ENCODE data around the gene STK17B.
"Not testable (repeated sequence)": the region's sequence is repeated elsewhere in the genome, so short reads cannot be mapped to it uniquely, and the experiment has no call there.

The STK17B gene

GRCh38 chr2:196205011-196205766 lies 33.8 kb upstream of the STK17B start:
- no peaks in the 10 kb centered on the region for H3K4me1 ChIP-seq (ENCODE audit: control insufficient read depth, insufficient read depth, low read length, poor library complexity, severe bottlenecking)
- 100% methylated on average over 1 of the region's 5 CpGs; no CpG with 5 or more reads in 1 of the 2 experiments for WGBS, 2 experiments (ENCODE audit: insufficient coverage in 2 of 2)
- H3K9me3 ChIP-seq (ENCODE audit: control insufficient read depth, low read length) = no peaks in the 10 kb centered on the region
- no peak overlapping the region for H3K27ac ChIP-seq (ENCODE audit: low read depth, low read length, severe bottlenecking)
- no peaks in the 10 kb centered on the region for H3K36me3 ChIP-seq (ENCODE audit: control insufficient read depth, insufficient read depth, low read length)
- H3K4me3 ChIP-seq (ENCODE audit: extremely low read depth, insufficient read depth, low read length, poor library complexity, severe bottlenecking) = no peak overlapping the region

DNA sequence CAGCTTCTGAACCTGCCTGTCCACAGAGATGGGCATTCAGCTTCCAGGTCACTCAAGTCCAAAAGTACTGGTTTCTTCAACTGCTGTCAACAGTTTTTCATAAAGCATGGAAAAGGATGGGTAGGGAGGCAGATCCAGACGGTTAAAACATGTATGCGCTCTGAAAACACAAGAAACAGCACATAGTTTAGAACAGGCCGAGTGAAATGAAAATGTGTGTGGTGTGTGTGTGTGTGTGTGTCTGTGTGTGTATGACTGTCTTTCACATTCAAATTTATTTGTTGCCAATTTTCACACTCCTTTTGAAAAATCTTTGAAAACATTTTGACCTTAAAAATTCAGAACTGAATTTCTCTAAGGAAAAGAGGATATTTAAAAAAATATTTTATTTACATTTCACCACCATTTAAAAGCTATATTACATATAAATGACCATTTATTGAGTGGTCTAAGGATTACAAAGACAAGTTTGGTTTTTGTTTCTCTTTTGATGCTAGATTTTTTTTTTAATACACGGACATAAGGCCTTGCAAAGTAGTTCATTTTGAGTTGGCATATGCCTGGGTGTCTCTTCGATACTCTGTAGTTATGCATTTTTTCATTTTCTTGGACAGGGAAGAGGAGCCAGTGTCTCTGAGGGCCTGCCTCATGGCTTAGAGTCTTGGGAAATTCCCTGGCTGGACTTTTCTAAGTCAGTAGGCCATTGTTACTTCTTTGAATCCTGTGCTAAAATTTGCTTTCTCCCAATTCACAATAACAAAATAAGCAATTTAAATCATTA lies 30.0 kb upstream of the STK17B start:
- no peaks in the 10 kb centered on the region for H3K9me3 ChIP-seq (ENCODE audit: control insufficient read depth, low read length)
- no peaks in the 10 kb centered on the region for H3K36me3 ChIP-seq (ENCODE audit: control insufficient read depth, insufficient read depth, low read length)
- H3K4me3 ChIP-seq (ENCODE audit: extremely low read depth, insufficient read depth, low read length, poor library complexity, severe bottlenecking) = no peak overlapping the region
- 97% methylated on average over 4 of the region's 5 CpGs; no CpG with 5 or more reads in 1 of the 2 experiments for WGBS, 2 experiments (ENCODE audit: insufficient coverage in 2 of 2)
- H3K4me1 ChIP-seq (ENCODE audit: control insufficient read depth, insufficient read depth, low read length, poor library complexity, severe bottlenecking) = no peaks in the 10 kb centered on the region
- H3K27ac ChIP-seq (ENCODE audit: low read depth, low read length, severe bottlenecking) = no peak overlapping the region

DNA sequence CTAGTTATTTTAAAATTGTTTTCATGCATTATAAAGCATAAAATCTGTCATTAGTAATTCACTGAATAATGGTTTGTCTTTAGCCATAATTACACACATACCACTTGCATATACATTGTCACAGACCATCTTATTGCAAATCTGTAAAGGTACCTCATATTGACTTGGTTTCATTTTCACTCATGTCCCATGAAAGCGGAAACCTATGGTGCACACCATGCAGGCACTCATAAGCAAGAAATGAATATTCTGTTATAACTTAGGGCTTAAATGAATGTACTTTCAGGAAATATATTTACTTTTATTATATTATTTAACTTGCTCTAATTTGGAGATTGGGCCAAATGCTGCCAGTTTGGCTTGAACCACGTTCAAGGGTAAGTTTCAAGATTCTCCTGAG lies 29.2 kb upstream of the STK17B start:
- Histone ChIP-seq H3K9me3 (ENCODE audit: control insufficient read depth, low read length) (no peaks in the 10 kb centered on the region), H3K36me3 (ENCODE audit: control insufficient read depth, insufficient read depth, low read length) (no peaks in the 10 kb centered on the region), H3K4me1 (ENCODE audit: control insufficient read depth, insufficient read depth, low read length, poor library complexity, severe bottlenecking) (no peaks in the 10 kb centered on the region), H3K4me3 (ENCODE audit: extremely low read depth, insufficient read depth, low read length, poor library complexity, severe bottlenecking) (no peak overlapping the region), H3K27ac (ENCODE audit: low read depth, low read length, severe bottlenecking) (no peak overlapping the region)
- 83% methylated on average over 1 of the region's 2 CpGs for WGBS, 2 experiments (ENCODE audit: insufficient coverage in 2 of 2)

DNA sequence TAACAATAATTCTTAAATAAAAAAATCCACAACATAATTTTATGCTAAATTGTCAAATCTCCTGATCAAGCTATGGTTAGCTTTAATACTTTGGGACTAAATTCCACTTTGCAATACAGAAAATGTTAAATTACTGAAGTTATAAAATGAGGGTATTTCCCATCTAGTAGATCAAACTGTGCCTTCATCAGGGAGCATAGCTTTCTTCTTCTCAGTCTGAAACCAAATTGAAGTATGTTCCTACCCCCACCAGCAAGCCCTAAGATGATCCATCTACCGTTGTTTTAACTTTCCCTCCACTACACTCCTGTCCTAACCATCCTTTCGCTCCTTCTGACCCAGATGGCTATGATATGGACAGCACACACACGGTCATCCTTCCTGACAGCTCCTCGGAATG lies 24.4 kb upstream of the STK17B start:
- Histone ChIP-seq H3K36me3 (ENCODE audit: control insufficient read depth, insufficient read depth, low read length) (no peaks in the 10 kb centered on the region), H3K4me3 (ENCODE audit: extremely low read depth, insufficient read depth, low read length, poor library complexity, severe bottlenecking) (no peak overlapping the region), H3K27ac (ENCODE audit: low read depth, low read length, severe bottlenecking) (no peak overlapping the region), H3K9me3 (ENCODE audit: control insufficient read depth, low read length) (no peaks in the 10 kb centered on the region), H3K4me1 (ENCODE audit: control insufficient read depth, insufficient read depth, low read length, poor library complexity, severe bottlenecking) (no peaks in the 10 kb centered on the region)
- 90 to 97% methylated on average over 4 of the region's 4 CpGs for WGBS, 2 experiments (ENCODE audit: insufficient coverage in 2 of 2)

DNA sequence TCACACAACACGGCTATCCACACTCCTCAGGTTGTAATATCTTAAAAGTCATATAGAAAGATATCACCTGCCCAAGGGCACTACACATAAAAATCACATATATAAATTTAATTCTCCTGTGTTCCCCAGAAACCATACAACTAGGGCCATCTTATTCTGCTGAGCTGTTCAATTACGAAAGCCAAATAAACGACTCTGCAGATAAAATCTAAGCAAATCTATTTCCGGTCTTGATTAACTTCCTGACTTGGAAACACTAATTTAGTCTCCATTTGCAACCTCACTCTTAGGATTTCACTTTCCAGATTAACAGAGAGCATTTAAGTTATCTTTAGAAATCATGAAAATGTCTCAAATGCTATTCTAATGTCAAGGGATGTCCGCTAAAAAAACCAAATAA lies 23.9 kb upstream of the STK17B start:
- Histone ChIP-seq H3K9me3 (ENCODE audit: control insufficient read depth, low read length) (no peaks in the 10 kb centered on the region), H3K36me3 (ENCODE audit: control insufficient read depth, insufficient read depth, low read length) (no peaks in the 10 kb centered on the region), H3K4me1 (ENCODE audit: control insufficient read depth, insufficient read depth, low read length, poor library complexity, severe bottlenecking) (no peaks in the 10 kb centered on the region), H3K27ac (ENCODE audit: low read depth, low read length, severe bottlenecking) (no peak overlapping the region), H3K4me3 (ENCODE audit: extremely low read depth, insufficient read depth, low read length, poor library complexity, severe bottlenecking) (no peak overlapping the region)
- 91 to 100% methylated on average over 3 of the region's 5 CpGs for WGBS, 2 experiments (ENCODE audit: insufficient coverage in 2 of 2)

DNA sequence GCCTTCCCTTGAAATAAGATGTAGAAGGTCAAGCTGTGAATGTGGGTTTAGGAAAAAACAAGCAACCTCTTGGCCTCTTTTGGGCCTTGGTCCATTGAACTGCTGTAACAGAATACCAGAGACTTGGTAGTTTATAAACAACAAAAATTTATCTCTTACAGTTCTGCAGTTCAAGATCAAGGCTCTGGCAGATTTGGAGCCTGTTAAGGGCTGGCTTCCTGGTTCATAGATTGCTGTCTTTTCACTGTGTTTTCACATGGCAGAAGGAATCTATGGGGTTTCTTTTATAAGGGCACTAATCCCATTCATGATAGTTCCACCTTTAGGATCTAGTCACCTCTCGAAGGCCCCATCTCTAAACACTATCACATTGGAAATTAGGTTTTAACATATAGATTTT lies 20.2 kb upstream of the STK17B start:
- Histone ChIP-seq H3K4me3 (ENCODE audit: extremely low read depth, insufficient read depth, low read length, poor library complexity, severe bottlenecking) (no peak overlapping the region), H3K9me3 (ENCODE audit: control insufficient read depth, low read length) (no peaks in the 10 kb centered on the region), H3K27ac (ENCODE audit: low read depth, low read length, severe bottlenecking) (no peak overlapping the region), H3K36me3 (ENCODE audit: control insufficient read depth, insufficient read depth, low read length) (no peaks in the 10 kb centered on the region), H3K4me1 (ENCODE audit: control insufficient read depth, insufficient read depth, low read length, poor library complexity, severe bottlenecking) (no peaks in the 10 kb centered on the region)
- WGBS, 2 experiments (ENCODE audit: insufficient coverage in 2 of 2) = no CpG with 5 or more reads among the region's 1 CpG

- no peak overlapping the region for H3K4me3 ChIP-seq (ENCODE audit: extremely low read depth, insufficient read depth, low read length, poor library complexity, severe bottlenecking)
- no peaks in the 10 kb centered on the region for H3K4me1 ChIP-seq (ENCODE audit: control insufficient read depth, insufficient read depth, low read length, poor library complexity, severe bottlenecking)
- H3K36me3 ChIP-seq (ENCODE audit: control insufficient read depth, insufficient read depth, low read length) = no peaks in the 10 kb centered on the region
- H3K9me3 ChIP-seq (ENCODE audit: control insufficient read depth, low read length) = no peaks in the 10 kb centered on the region
- no peak overlapping the region for H3K27ac ChIP-seq (ENCODE audit: low read depth, low read length, severe bottlenecking)
- 60 to 100% methylated on average over 1 of the region's 2 CpGs for WGBS, 2 experiments (ENCODE audit: insufficient coverage in 2 of 2)
Measured at GRCh38 chr2:196187898-196188458, 16.6 kb upstream of the STK17B start.

- H3K4me1 ChIP-seq (ENCODE audit: control insufficient read depth, insufficient read depth, low read length, poor library complexity, severe bottlenecking); H3K4me3 ChIP-seq (ENCODE audit: extremely low read depth, insufficient read depth, low read length, poor library complexity, severe bottlenecking); H3K9me3 ChIP-seq (ENCODE audit: control insufficient read depth, low read length); H3K36me3 ChIP-seq (ENCODE audit: control insufficient read depth, insufficient read depth, low read length); H3K27ac ChIP-seq (ENCODE audit: low read depth, low read length, severe bottlenecking): not testable (repeated sequence)
- WGBS, 2 experiments (ENCODE audit: insufficient coverage in 2 of 2) = no CpG with 5 or more reads among the region's 2 CpGs
Measured at GRCh38 chr2:196187175-196187700, 15.9 kb upstream of the STK17B start.

DNA sequence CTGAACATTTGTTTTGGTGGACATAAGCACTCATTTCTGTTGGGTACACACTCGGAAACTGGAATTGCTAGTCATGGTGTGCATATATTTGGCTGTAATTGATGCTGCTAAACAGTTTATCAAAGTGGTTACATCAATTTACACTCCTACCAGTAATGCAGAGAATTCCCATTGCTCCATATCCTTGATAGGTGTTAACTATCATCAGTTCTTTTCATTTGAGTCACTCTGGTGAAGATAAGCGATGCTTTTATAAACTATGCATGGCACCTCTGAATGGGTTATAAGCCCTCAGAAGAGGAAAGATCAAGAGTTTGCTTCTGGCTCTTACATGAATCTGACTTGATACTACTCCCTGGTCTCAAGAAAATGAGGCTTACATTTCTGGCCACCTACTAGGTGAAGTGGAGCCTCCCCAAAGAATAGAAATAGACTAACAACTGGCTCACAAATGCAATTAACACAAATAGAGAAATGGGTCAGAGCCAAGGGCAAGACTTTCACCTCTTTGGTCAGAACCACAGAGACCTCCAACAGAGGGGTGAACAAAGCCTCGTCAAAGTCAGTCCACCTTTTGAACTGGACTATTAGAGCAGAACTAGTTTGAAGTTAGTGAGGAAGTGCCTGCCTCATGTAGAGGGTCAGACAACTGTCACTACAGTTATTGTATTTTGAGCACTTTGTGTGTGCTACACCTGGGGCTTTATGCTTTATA lies 15.0 kb upstream of the STK17B start:
- Histone ChIP-seq H3K27ac (ENCODE audit: low read depth, low read length, severe bottlenecking) (no peak overlapping the region), H3K4me3 (ENCODE audit: extremely low read depth, insufficient read depth, low read length, poor library complexity, severe bottlenecking) (no peak overlapping the region), H3K4me1 (ENCODE audit: control insufficient read depth, insufficient read depth, low read length, poor library complexity, severe bottlenecking) (no peaks in the 10 kb centered on the region), H3K36me3 (ENCODE audit: control insufficient read depth, insufficient read depth, low read length) (no peaks in the 10 kb centered on the region), H3K9me3 (ENCODE audit: control insufficient read depth, low read length) (no peaks in the 10 kb centered on the region)
- 83 to 84% methylated on average over 2 of the region's 3 CpGs for WGBS, 2 experiments (ENCODE audit: insufficient coverage in 2 of 2)

GRCh38 chr2:196184921-196185320 lies 13.5 kb upstream of the STK17B start:
- Histone ChIP-seq H3K36me3 (ENCODE audit: control insufficient read depth, insufficient read depth, low read length) (no peaks in the 10 kb centered on the region), H3K27ac (ENCODE audit: low read depth, low read length, severe bottlenecking) (no peak overlapping the region)
- 100% methylated on average over 1 of the region's 3 CpGs; no CpG with 5 or more reads in 1 of the 2 experiments for WGBS, 2 experiments (ENCODE audit: insufficient coverage in 2 of 2)

More at GRCh38 chr2:196184921-196185320, 13.5 kb upstream of the STK17B start:
- no peak overlapping the region for H3K4me3 ChIP-seq (ENCODE audit: extremely low read depth, insufficient read depth, low read length, poor library complexity, severe bottlenecking)
- no peaks in the 10 kb centered on the region for H3K4me1 ChIP-seq (ENCODE audit: control insufficient read depth, insufficient read depth, low read length, poor library complexity, severe bottlenecking)
- no peaks in the 10 kb centered on the region for H3K9me3 ChIP-seq (ENCODE audit: control insufficient read depth, low read length)

Data from mesodermal cell (in vitro differentiated cells).